Liver (tissue), 9 donors: ENCODE measurements around the gene SLBP. TPM values are rescaled to one million over a fixed set of nuclear protein-coding genes. Genes with fewer than 3 reads are reported as not detected.

Source experiments
- DNase-seq: peaks from one replicate; pipeline ENCODE4 v3.0.0-alpha.2; 2017; ENCODE audit warnings: low spot score
- H3K27ac ChIP-seq, 2 donors: one replicate each; pipeline ENCODE4 v1.7.0; 2013; ENCODE audit warnings: inconsistent platforms in 2 of 2, low read length in 2 of 2, control low read depth in 1 of 2, low read depth in 1 of 2, mild to moderate bottlenecking in 1 of 2
- H3K27me3 ChIP-seq, 4 donors: one replicate each; pipeline versions ENCODE4 v1.6.1 to v1.7.0; 2013; ENCODE audit warnings: low read length in 3 of 4, inconsistent platforms in 1 of 4, mild to moderate bottlenecking in 1 of 4, moderate library complexity in 1 of 4; ENCODE audit not compliant: control insufficient read depth in 4 of 4, insufficient read depth in 4 of 4
- H3K36me3 ChIP-seq, 4 donors: one replicate each; pipeline versions ENCODE4 v1.6.1 to v1.7.0; 2013; ENCODE audit warnings: low read length in 3 of 4, mild to moderate bottlenecking in 3 of 4, low read depth in 1 of 4, moderate library complexity in 1 of 4; ENCODE audit not compliant: control insufficient read depth in 4 of 4, insufficient read depth in 3 of 4
- H3K4me1 ChIP-seq, 4 donors: one replicate each; pipeline versions ENCODE4 v1.6.1 to v1.7.0; 2013; ENCODE audit warnings: low read length in 3 of 4, mild to moderate bottlenecking in 3 of 4, moderate library complexity in 1 of 4; ENCODE audit not compliant: control insufficient read depth in 4 of 4, insufficient read depth in 4 of 4
- H3K4me3 ChIP-seq, 3 donors: one replicate each; pipeline versions ENCODE4 v1.6.1 to v1.7.0; 2013; ENCODE audit warnings: low read length in 3 of 3, control low read depth in 1 of 3, low read depth in 1 of 3, mild to moderate bottlenecking in 1 of 3
- H3K9ac ChIP-seq, 2 donors: one replicate each; pipeline ENCODE4 v1.7.0; 2013; ENCODE audit warnings: low read length in 2 of 2, mild to moderate bottlenecking in 2 of 2, moderate library complexity in 2 of 2, control low read depth in 1 of 2, low read depth in 1 of 2
- H3K9me3 ChIP-seq, 4 donors: one replicate each; pipeline versions ENCODE4 v1.6.1 to v1.7.0; 2013; ENCODE audit warnings: low read length in 3 of 4; ENCODE audit not compliant: control insufficient read depth in 4 of 4
- EGR1 ChIP-seq, 2 donors: IDR thresholded peaks; 2 replicates each; pipeline ENCODE4 v1.6.1; 2016 to 2018; ENCODE audit warnings: antibody characterized with exemption in 2 of 2, low read depth in 2 of 2
- FOXA1 ChIP-seq: IDR thresholded peaks from 2 replicates; pipeline ENCODE4 v1.6.1; 2016; ENCODE audit warnings: antibody characterized with exemption
- FOXA2 ChIP-seq: IDR thresholded peaks from 2 replicates; pipeline ENCODE4 v1.6.1; 2016; ENCODE audit warnings: antibody characterized with exemption
- GABPA ChIP-seq, 2 donors: IDR thresholded peaks in 1 of 2; conservative IDR thresholded peaks in 1 of 2; 2 replicates each; pipeline ENCODE4 v1.6.1; 2016; ENCODE audit warnings: antibody characterized with exemption in 2 of 2, mild to moderate bottlenecking in 1 of 2, moderate library complexity in 1 of 2
- HNF4G ChIP-seq: IDR thresholded peaks from 2 replicates; pipeline ENCODE4 v1.6.1; 2016; ENCODE audit warnings: antibody characterized with exemption
- JUND ChIP-seq, 2 donors: IDR thresholded peaks; 2 replicates each; pipeline ENCODE4 v1.6.1; 2016; ENCODE audit warnings: antibody characterized with exemption in 2 of 2
- NR2F2 ChIP-seq: IDR thresholded peaks from 2 replicates; pipeline ENCODE4 v1.6.1; 2016; ENCODE audit warnings: antibody characterized with exemption
- RAD21 ChIP-seq, 2 donors: IDR thresholded peaks; 2 replicates each; pipeline ENCODE4 v1.6.1; 2016; ENCODE audit warnings: antibody characterized with exemption in 2 of 2, mild to moderate bottlenecking in 2 of 2
- RXRA ChIP-seq, 2 donors: IDR thresholded peaks; 2 replicates each; pipeline ENCODE4 v1.6.1; 2017 to 2018; ENCODE audit warnings: antibody characterized with exemption in 2 of 2, mild to moderate bottlenecking in 1 of 2
- SP1 ChIP-seq: IDR thresholded peaks from 2 replicates; pipeline ENCODE4 v1.6.1; 2018; ENCODE audit warnings: antibody characterized with exemption, mild to moderate bottlenecking
- TAF1 ChIP-seq: conservative IDR thresholded peaks from 2 replicates; pipeline ENCODE4 v1.6.1; 2016; ENCODE audit warnings: antibody characterized with exemption, mild to moderate bottlenecking
- YY1 ChIP-seq: IDR thresholded peaks from 2 replicates; pipeline ENCODE4 v1.6.1; 2016; ENCODE audit warnings: antibody characterized with exemption, mild to moderate bottlenecking
- WGBS: extraction: QIAGEN DNeasy Blood & Tissue Kit; methylation state at CpG from one replicate; pipeline ENCODE4 v1.1.7; 2013; 5-methylcytosine and 5-hydroxymethylcytosine counted together
- polyA plus RNA-seq, 2 donors: library from polyadenylated mRNA; stranded (reverse) in 1 of 2; unstranded in 1 of 2; fragments of 200-250 nt in 1 of 2; fragments of >200 nt in 1 of 2; fragmentation: Nextera tagmentation in 1 of 2; extraction: Ambion mirVana in 1 of 2; gene quantifications; one replicate each; pipeline versions ENCODE4 v1.2.1 to v1.2.3, GENCODE V29; 2013 to 2015
- total RNA-seq, 2 donors: library from RNA; depleted of rRNA; stranded (reverse); fragments of >200 nt; gene quantifications; one replicate each; pipeline ENCODE4 v1.2.3, GENCODE V29; 2014
- TF ChIP-seq, protein P1 (sequence below): IDR thresholded peaks from 2 replicates; pipeline ENCODE4 v1.6.1; 2016; ENCODE audit warnings: antibody characterized with exemption
- TF ChIP-seq, protein P2 (sequence below): fragments of 150-350 bp; IDR thresholded peaks from 2 replicates; pipeline ENCODE4 v1.5.1; 2017; ENCODE audit warnings: improper control_type of control experiment, low read depth, low read length; ENCODE audit not compliant: missing input control
- TF ChIP-seq, protein P3 (sequence below): IDR thresholded peaks from 2 replicates; pipeline ENCODE4 v1.6.1; 2016; ENCODE audit warnings: antibody characterized with exemption, mild to moderate bottlenecking
- TF ChIP-seq, protein P4 (sequence below): IDR thresholded peaks from 2 replicates; pipeline ENCODE4 v1.6.1; 2016; ENCODE audit warnings: antibody characterized with exemption
- TF ChIP-seq, protein P5 (sequence below): IDR thresholded peaks from 2 replicates; pipeline ENCODE4 v1.6.1; 2016; ENCODE audit warnings: antibody characterized with exemption
- donor health status: healthy.
- donor health status: healthy.
- donor health status: healthy.
- donor health status: healthy.
- donor health status: healthy.

SLBP gene
- total and polyA plus RNA-seq, 4 donors: 14.7 to 64.4 (median 17.4) TPM

DNA sequence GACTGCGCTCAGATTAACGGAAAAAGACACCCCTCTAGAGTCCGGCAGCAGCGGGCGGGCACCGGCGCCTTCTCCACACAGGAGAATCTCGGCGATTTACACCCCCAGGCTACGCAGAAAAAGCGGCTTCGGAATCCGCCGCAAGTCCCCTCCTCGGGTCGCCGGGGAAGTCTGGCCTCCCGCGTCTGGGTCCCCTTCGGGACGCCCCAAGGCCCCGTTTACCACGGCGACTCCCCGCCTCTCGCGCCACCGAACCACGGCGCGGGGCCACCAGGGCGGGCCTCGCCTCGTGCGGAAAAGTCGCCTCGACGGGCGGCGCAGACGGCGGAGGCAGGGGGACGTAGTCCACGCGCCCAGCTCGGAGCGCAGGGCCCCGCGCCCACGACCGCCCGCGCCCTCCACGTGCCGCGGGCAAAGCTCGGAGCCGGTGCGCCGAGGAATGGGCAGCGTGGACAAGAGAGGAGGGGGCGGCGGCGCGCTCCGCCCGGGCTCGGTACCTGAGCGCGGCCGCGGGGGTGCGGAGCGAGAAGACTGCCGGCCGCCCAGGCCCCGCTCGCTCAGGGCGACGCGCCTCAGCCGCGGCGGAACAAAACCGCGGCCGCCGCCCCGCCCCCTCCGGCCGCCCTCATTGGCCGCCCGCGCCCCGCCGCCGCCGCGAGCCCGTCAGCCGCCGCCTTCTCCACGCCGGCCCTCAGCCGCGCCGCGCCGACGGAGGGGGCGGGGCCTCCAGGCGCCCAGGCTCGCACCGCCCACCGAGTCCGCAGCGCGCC is 28.2 kb downstream of the SLBP start, which contains the start of gene FAM53A (continued):
- TF ChIP-seq, protein P1, sequence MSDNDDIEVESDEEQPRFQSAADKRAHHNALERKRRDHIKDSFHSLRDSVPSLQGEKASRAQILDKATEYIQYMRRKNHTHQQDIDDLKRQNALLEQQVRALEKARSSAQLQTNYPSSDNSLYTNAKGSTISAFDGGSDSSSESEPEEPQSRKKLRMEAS: no peak
- TF ChIP-seq TAF1 (no peak), YY1 (no peak), NR2F2 (no peak)
- TF ChIP-seq, protein P2, sequence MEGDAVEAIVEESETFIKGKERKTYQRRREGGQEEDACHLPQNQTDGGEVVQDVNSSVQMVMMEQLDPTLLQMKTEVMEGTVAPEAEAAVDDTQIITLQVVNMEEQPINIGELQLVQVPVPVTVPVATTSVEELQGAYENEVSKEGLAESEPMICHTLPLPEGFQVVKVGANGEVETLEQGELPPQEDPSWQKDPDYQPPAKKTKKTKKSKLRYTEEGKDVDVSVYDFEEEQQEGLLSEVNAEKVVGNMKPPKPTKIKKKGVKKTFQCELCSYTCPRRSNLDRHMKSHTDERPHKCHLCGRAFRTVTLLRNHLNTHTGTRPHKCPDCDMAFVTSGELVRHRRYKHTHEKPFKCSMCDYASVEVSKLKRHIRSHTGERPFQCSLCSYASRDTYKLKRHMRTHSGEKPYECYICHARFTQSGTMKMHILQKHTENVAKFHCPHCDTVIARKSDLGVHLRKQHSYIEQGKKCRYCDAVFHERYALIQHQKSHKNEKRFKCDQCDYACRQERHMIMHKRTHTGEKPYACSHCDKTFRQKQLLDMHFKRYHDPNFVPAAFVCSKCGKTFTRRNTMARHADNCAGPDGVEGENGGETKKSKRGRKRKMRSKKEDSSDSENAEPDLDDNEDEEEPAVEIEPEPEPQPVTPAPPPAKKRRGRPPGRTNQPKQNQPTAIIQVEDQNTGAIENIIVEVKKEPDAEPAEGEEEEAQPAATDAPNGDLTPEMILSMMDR: no peak

DNA sequence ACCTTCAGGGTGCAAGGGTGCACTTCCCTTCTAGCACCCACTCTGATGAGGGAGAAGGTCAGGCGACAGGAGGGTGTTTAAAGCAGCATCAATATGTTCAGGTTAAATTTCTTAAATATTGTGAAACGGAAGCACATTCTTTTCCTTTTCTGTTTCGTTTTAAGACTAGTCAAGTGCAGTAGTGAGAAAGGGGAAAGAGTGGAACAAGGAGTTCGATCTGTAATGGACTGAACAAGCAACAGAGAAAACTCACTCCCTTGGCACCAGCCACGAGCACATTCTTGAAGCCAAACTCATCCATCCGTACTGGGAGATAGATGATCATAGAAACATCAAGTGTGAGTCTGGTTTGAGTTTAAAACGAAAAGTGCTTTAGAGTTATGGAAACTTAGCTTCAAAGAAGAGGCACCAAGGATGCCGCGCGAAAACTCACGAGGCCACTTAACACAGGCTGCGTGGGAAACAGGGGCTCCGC is 28.8 kb downstream of the SLBP start:
- DNase-seq: no peak
- 23% methylated on average over 13 of the region's 13 CpGs for WGBS
- TF ChIP-seq YY1 (no peak), GABPA (IDR thresholded peaks at IDR 0.05 in 1 of 2, conservative IDR thresholded peaks at IDR 0.05 in 1 of 2) (no peak), TAF1 (no peak), FOXA1 (no peak), JUND (IDR thresholded peaks at IDR 0.05) (no peak), NR2F2 (no peak)
- TF ChIP-seq, protein P3, sequence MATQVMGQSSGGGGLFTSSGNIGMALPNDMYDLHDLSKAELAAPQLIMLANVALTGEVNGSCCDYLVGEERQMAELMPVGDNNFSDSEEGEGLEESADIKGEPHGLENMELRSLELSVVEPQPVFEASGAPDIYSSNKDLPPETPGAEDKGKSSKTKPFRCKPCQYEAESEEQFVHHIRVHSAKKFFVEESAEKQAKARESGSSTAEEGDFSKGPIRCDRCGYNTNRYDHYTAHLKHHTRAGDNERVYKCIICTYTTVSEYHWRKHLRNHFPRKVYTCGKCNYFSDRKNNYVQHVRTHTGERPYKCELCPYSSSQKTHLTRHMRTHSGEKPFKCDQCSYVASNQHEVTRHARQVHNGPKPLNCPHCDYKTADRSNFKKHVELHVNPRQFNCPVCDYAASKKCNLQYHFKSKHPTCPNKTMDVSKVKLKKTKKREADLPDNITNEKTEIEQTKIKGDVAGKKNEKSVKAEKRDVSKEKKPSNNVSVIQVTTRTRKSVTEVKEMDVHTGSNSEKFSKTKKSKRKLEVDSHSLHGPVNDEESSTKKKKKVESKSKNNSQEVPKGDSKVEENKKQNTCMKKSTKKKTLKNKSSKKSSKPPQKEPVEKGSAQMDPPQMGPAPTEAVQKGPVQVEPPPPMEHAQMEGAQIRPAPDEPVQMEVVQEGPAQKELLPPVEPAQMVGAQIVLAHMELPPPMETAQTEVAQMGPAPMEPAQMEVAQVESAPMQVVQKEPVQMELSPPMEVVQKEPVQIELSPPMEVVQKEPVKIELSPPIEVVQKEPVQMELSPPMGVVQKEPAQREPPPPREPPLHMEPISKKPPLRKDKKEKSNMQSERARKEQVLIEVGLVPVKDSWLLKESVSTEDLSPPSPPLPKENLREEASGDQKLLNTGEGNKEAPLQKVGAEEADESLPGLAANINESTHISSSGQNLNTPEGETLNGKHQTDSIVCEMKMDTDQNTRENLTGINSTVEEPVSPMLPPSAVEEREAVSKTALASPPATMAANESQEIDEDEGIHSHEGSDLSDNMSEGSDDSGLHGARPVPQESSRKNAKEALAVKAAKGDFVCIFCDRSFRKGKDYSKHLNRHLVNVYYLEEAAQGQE: no peak

DNA sequence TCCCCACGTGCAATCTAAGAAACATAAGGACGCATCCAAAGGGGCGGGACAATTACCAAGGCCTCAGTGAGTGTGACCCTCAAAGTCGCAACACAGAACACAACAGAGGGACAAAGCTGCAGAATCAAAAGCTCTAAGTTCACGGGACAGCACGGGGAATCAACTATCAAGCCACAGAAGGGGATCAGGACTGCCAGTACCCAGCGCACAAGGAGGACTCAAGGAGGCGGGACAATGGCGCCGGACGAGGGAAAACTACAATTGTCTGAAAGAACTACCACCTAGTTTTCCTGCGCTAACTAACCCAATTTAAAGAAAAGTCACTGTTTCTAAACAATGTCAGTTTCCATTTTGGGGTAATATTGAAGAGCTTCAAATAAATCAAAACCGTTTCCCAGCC is 29.3 kb downstream of the SLBP start:
- no peak for TF ChIP-seq RXRA (IDR thresholded peaks at IDR 0.05)
- TF ChIP-seq FOXA1: no peak
- TF ChIP-seq GABPA (IDR thresholded peaks at IDR 0.05 in 1 of 2, conservative IDR thresholded peaks at IDR 0.05 in 1 of 2): no peak
- TF ChIP-seq, protein P4, sequence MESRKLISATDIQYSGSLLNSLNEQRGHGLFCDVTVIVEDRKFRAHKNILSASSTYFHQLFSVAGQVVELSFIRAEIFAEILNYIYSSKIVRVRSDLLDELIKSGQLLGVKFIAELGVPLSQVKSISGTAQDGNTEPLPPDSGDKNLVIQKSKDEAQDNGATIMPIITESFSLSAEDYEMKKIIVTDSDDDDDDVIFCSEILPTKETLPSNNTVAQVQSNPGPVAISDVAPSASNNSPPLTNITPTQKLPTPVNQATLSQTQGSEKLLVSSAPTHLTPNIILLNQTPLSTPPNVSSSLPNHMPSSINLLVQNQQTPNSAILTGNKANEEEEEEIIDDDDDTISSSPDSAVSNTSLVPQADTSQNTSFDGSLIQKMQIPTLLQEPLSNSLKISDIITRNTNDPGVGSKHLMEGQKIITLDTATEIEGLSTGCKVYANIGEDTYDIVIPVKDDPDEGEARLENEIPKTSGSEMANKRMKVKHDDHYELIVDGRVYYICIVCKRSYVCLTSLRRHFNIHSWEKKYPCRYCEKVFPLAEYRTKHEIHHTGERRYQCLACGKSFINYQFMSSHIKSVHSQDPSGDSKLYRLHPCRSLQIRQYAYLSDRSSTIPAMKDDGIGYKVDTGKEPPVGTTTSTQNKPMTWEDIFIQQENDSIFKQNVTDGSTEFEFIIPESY: no peak
- no peak for TF ChIP-seq HNF4G
- TF ChIP-seq EGR1 (IDR thresholded peaks at IDR 0.05; ENCODE audit: low read depth in 2 of 2): no peak
- TF ChIP-seq RAD21 (IDR thresholded peaks at IDR 0.05): no peak
- no peak for TF ChIP-seq JUND (IDR thresholded peaks at IDR 0.05)
- TF ChIP-seq, protein P5, sequence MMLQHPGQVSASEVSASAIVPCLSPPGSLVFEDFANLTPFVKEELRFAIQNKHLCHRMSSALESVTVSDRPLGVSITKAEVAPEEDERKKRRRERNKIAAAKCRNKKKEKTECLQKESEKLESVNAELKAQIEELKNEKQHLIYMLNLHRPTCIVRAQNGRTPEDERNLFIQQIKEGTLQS: no peak
- TF ChIP-seq, protein P2: no peak
- no peak for TF ChIP-seq TAF1
- no peak for TF ChIP-seq NR2F2
- no peak for TF ChIP-seq SP1
- no peak for TF ChIP-seq FOXA2
- no peaks in the 10 kb centered on the region for H3K9me3 ChIP-seq
- H3K9ac ChIP-seq: no peak overlapping the region
- no peaks in the 10 kb centered on the region for H3K27me3 ChIP-seq
- H3K36me3 ChIP-seq: no peaks in the 10 kb centered on the region
- peaks cover 2 to 20% (median 10%) of the 10 kb centered on the region in 4 donors for H3K4me1 ChIP-seq
- no peak for DNase-seq
- 93% methylated on average over 13 of the region's 13 CpGs for WGBS
- no peak overlapping the region for H3K27ac ChIP-seq
- H3K4me3 ChIP-seq: peak overlapping the region in 1 of 3 donors; percentile 88

More for the DNA sequence above, 28.8 kb downstream of the SLBP start:
- H3K9ac ChIP-seq: peak overlapping the region in 1 of 2 donors; percentile 42
- no peaks in the 10 kb centered on the region for H3K9me3 ChIP-seq
- H3K4me1 ChIP-seq: peaks cover 2 to 20% (median 10%) of the 10 kb centered on the region in 4 donors
- peak overlapping the region; percentile 14 to 61 for H3K27ac ChIP-seq
- no peaks in the 10 kb centered on the region for H3K36me3 ChIP-seq
- H3K4me3 ChIP-seq: peak overlapping the region in 2 of 3 donors; percentile 63 to 88
- no peaks in the 10 kb centered on the region for H3K27me3 ChIP-seq
